OCI-LY7 (cell line): ENCODE results near the gene FMNL2. TPM values are rescaled to one million over a fixed set of nuclear protein-coding genes. Genes with fewer than 3 reads are reported as not detected.
"Not testable (repeated sequence)": the region's sequence is repeated elsewhere in the genome, so short reads cannot be mapped to it uniquely, and the experiment has no call there.

Source experiments
- BruUV-seq: library from RNA; stranded (reverse); fragments of 400-500 nt; replicated peaks from 2 replicates; lab custom pipeline; 2021; lab: Mats Ljungman, UMichigan
- CTCF ChIA-PET: fragments of 300-600 bp; sonication (Branson Sonifier 250); formaldehyde crosslinking; loops from one replicate; lab custom pipeline; 2022; ENCODE audit warnings: antibody characterized with exemption; ENCODE audit not compliant: unreplicated experiment; lab: Charles Lee
- POLR2A ChIA-PET: fragments of 300-600 bp; sonication (Branson Sonifier 250); formaldehyde crosslinking; loops from one replicate; lab custom pipeline; 2022; ENCODE audit warnings: antibody characterized with exemption; lab: Charles Lee
- DNase-seq: peaks from one replicate; pipeline ENCODE4 v3.0.0-alpha.2; 2015; ENCODE audit warnings: low spot score
- H2AFZ ChIP-seq: fragments of 200-600 bp; sonication (generic), shearing (Covaris generic); 2 replicates; pipeline ENCODE4 v1.6.1; 2014; ENCODE audit warnings: mild to moderate bottlenecking, antibody characterized with exemption, low read length, moderate library complexity
- H3K27ac ChIP-seq: fragments of 200-600 bp; sonication (generic); 2 replicates; pipeline ENCODE4 v1.5.1; 2014; ENCODE audit warnings: mixed run types, low read depth, mild to moderate bottlenecking, moderate library complexity, low read length, inconsistent platforms; ENCODE audit not compliant: poor library complexity, severe bottlenecking
- H3K36me3 ChIP-seq: fragments of 200-600 bp; sonication (generic); 2 replicates; pipeline ENCODE4 v1.6.1; 2014; ENCODE audit warnings: mild to moderate bottlenecking, antibody characterized with exemption, low read length, moderate library complexity, mixed read lengths; ENCODE audit not compliant: insufficient read depth
- H3K4me1 ChIP-seq: fragments of 200-600 bp; sonication (generic); 2 replicates; pipeline ENCODE4 v1.5.1; 2014; ENCODE audit warnings: mild to moderate bottlenecking, low read length; ENCODE audit not compliant: insufficient read depth, poor library complexity, severe bottlenecking
- H3K4me2 ChIP-seq: fragments of 200-600 bp; sonication (generic); 2 replicates; pipeline ENCODE4 v1.6.1; 2014; ENCODE audit warnings: mild to moderate bottlenecking, low read length
- H3K4me3 ChIP-seq: fragments of 200-600 bp; sonication (generic); 2 replicates; pipeline ENCODE4 v1.5.1; 2014; ENCODE audit warnings: mild to moderate bottlenecking, low read depth, low read length; ENCODE audit not compliant: poor library complexity, severe bottlenecking
- H3K79me2 ChIP-seq: fragments of 200-600 bp; sonication (generic); 2 replicates; pipeline ENCODE4 v1.6.1; 2016; ENCODE audit warnings: low read depth, mild to moderate bottlenecking, low read length, moderate library complexity, mixed read lengths; ENCODE audit not compliant: insufficient read depth
- H3K9me2 ChIP-seq: fragments of 200-600 bp; sonication (generic); 2 replicates; pipeline ENCODE4 v1.6.1; 2016; ENCODE audit warnings: mild to moderate bottlenecking, low read length, mixed read lengths; ENCODE audit not compliant: insufficient read depth
- H3K9me3 ChIP-seq: fragments of 200-600 bp; sonication (generic); 2 replicates; pipeline ENCODE4 v1.6.1; 2014; ENCODE audit warnings: mild to moderate bottlenecking, mixed run types, low read length, mixed read lengths
- H4K20me1 ChIP-seq: fragments of 200-600 bp; sonication (generic); 2 replicates; pipeline ENCODE4 v1.6.1; 2014; ENCODE audit warnings: mild to moderate bottlenecking, antibody characterized with exemption, low read length, moderate library complexity, mixed read lengths; ENCODE audit not compliant: insufficient read depth
- CTCF ChIP-seq: fragments of 200-600 bp; sonication (generic); conservative IDR thresholded peaks from 2 replicates; pipeline ENCODE4 v1.5.1; 2014; ENCODE audit warnings: mild to moderate bottlenecking, antibody characterized with exemption, low read length, moderate library complexity, mixed read lengths
- EZH2phosphoT487 ChIP-seq: fragments of 200-600 bp; sonication (generic); IDR thresholded peaks from 2 replicates; pipeline ENCODE4 v1.6.1; 2018; ENCODE audit warnings: low read depth, borderline replicate concordance, mild to moderate bottlenecking, mixed run types, antibody characterized with exemption, low read length, moderate library complexity, mixed read lengths
- intact Hi-C: fragments of 100-400 bp; cut with micrococcal nuclease; formaldehyde crosslinking; loops from one replicate; pipeline ENCODE4 v1.10.0; 2022; ENCODE audit not compliant: unreplicated experiment
- total RNA-seq, 2 experiments: library from RNA; depleted of rRNA in 1 of 2; stranded (reverse); fragments of >200 nt in 1 of 2; shearing (Covaris generic) in 1 of 2; gene quantifications; 2 replicates each; pipeline ENCODE4 v1.2.3, GENCODE V29; 2014 to 2022

FMNL2 gene
- total RNA-seq, 2 experiments from 2014 or later = 0.03 to 0.21 TPM

- Histone ChIP-seq H3K9me3 (no peaks in the 10 kb centered on the region), H3K27ac (no peak overlapping the region), H3K4me3 (no peak overlapping the region), H3K4me2 (no peak overlapping the region), H2AFZ (no peak overlapping the region), H3K36me3 (no peaks in the 10 kb centered on the region), H3K79me2 (no peaks in the 10 kb centered on the region), H3K9me2 (no peaks in the 10 kb centered on the region), H3K4me1 (no peaks in the 10 kb centered on the region), H4K20me1 (no peaks in the 10 kb centered on the region)
- CTCF ChIA-PET = no interaction called here
- TF ChIP-seq CTCF = no peak
- no peak for DNase-seq
- intact Hi-C loops = no loop called here
- POLR2A ChIA-PET = interaction anchor here (0.6 kb wide), 2 partner anchors 27 to 504 kb away, joined by 5 to 8 read pairs; no protein-coding TSS in a partner anchor
- no TSS peak for BruUV-seq
Observed at GRCh38 chr2:152387041-152387440, 52.1 kb downstream of the FMNL2 start.

- CTCF ChIA-PET, POLR2A ChIA-PET, BruUV-seq: not testable (repeated sequence)
Observed at GRCh38 chr2:152388269-152388668, 53.3 kb downstream of the FMNL2 start.

GRCh38 chr2:152389483-152389882 is 54.5 kb downstream of the FMNL2 start:
- H4K20me1 ChIP-seq = no peaks in the 10 kb centered on the region
- BruUV-seq = no TSS peak
- H3K9me3 ChIP-seq = no peaks in the 10 kb centered on the region
- no peak for TF ChIP-seq EZH2phosphoT487
- TF ChIP-seq CTCF = no peak
- H3K4me1 ChIP-seq = no peaks in the 10 kb centered on the region
- H3K9me2 ChIP-seq = no peaks in the 10 kb centered on the region
- CTCF ChIA-PET = no interaction called here
- no peak overlapping the region for H2AFZ ChIP-seq
- intact Hi-C loops = no loop called here
- DNase-seq = no peak
- POLR2A ChIA-PET = no interaction called here
- no peaks in the 10 kb centered on the region for H3K79me2 ChIP-seq
- H3K4me2 ChIP-seq = no peak overlapping the region
- H3K36me3 ChIP-seq = no peaks in the 10 kb centered on the region
- no peak overlapping the region for H3K4me3 ChIP-seq
- H3K27ac ChIP-seq = no peak overlapping the region

More at GRCh38 chr2:152388269-152388668, 53.3 kb downstream of the FMNL2 start:
- H2AFZ ChIP-seq, H3K4me1 ChIP-seq, H3K36me3 ChIP-seq, H3K79me2 ChIP-seq, H3K9me2 ChIP-seq, H3K27ac ChIP-seq, H3K9me3 ChIP-seq, H3K4me2 ChIP-seq, DNase-seq, H4K20me1 ChIP-seq, intact Hi-C loops, H3K4me3 ChIP-seq: not testable (repeated sequence)
